Neural progenitor cell (in vitro differentiated cells): ENCODE measurements around the gene PRDM16. TPM values are rescaled to one million over a fixed set of nuclear protein-coding genes. Genes with fewer than 3 reads are reported as not detected.

Source experiments
- DNase-seq: peaks from one replicate; pipeline ENCODE4 v3.0.0-alpha.2; 2016; ENCODE audit warnings: low spot score
- H2AFZ ChIP-seq: fragments of 200-600 bp; sonication (generic); replicated peaks from 2 replicates; pipeline ENCODE4 v1.6.1; 2016; ENCODE audit warnings: antibody characterized with exemption
- H3F3A ChIP-seq: fragments of 200-600 bp; sonication (generic); 2 replicates; pipeline ENCODE4 v1.6.1; 2016; ENCODE audit warnings: antibody characterized with exemption, low read depth
- H3K27ac ChIP-seq: fragments of 200-600 bp; sonication (generic); 2 replicates; pipeline ENCODE4 v1.5.1; 2016; ENCODE audit warnings: mild to moderate bottlenecking
- H3K27me3 ChIP-seq: fragments of 200-600 bp; sonication (generic); 2 replicates; pipeline ENCODE4 v1.6.1; 2016; ENCODE audit warnings: mild to moderate bottlenecking, moderate library complexity
- H3K36me3 ChIP-seq: fragments of 200-600 bp; sonication (generic); 2 replicates; pipeline ENCODE4 v1.5.1; 2016
- H3K4me1 ChIP-seq: fragments of 200-600 bp; sonication (generic); 2 replicates; pipeline ENCODE4 v1.6.1; 2016; ENCODE audit warnings: mixed run types
- H3K4me2 ChIP-seq: fragments of 200-600 bp; sonication (generic); 2 replicates; pipeline ENCODE4 v1.6.1; 2016
- H3K4me3 ChIP-seq: fragments of 200-600 bp; sonication (generic); 2 replicates; pipeline ENCODE4 v1.5.1; 2016
- H3K79me2 ChIP-seq: fragments of 200-600 bp; sonication (generic); 2 replicates; pipeline ENCODE4 v1.6.1; 2016; ENCODE audit warnings: low read depth
- H3K9ac ChIP-seq: fragments of 200-600 bp; sonication (generic); 2 replicates; pipeline ENCODE4 v1.6.1; 2016
- H3K9me3 ChIP-seq: fragments of 200-600 bp; sonication (generic); 2 replicates; pipeline ENCODE4 v1.5.1; 2016; ENCODE audit warnings: low read depth
- H4K20me1 ChIP-seq: fragments of 200-600 bp; sonication (generic); 2 replicates; pipeline ENCODE4 v1.6.1; 2016; ENCODE audit warnings: low read depth
- H3K27ac Mint-ChIP-seq: 3 replicates; pipeline ENCODE4 v1.8.0; 2021; ENCODE audit warnings: mixed read lengths
- H3K27me3 Mint-ChIP-seq: 2 replicates; pipeline ENCODE4 v1.8.0; 2022; ENCODE audit warnings: low read depth, mild to moderate bottlenecking, inconsistent platforms, moderate library complexity, mixed read lengths; ENCODE audit not compliant: insufficient read depth
- H3K36me3 Mint-ChIP-seq: 3 replicates; pipeline ENCODE4 v1.8.0; 2021; ENCODE audit warnings: mixed read lengths
- H3K4me1 Mint-ChIP-seq: 3 replicates; pipeline ENCODE4 v1.8.0; 2021; ENCODE audit warnings: mixed read lengths
- H3K4me3 Mint-ChIP-seq: 3 replicates; pipeline ENCODE4 v1.8.0; 2021; ENCODE audit warnings: mild to moderate bottlenecking, moderate library complexity, mixed read lengths
- H3K9me3 Mint-ChIP-seq: 3 replicates; pipeline ENCODE4 v1.8.0; 2020; ENCODE audit warnings: mixed read lengths
- CTCF ChIP-seq: fragments of 200-600 bp; sonication (generic); IDR thresholded peaks from 2 replicates; pipeline ENCODE4 v1.5.1; 2017; ENCODE audit warnings: antibody characterized with exemption, mild to moderate bottlenecking
- EZH2 ChIP-seq: fragments of 200-600 bp; sonication (generic); IDR thresholded peaks from 2 replicates; pipeline ENCODE4 v1.6.1; 2017; ENCODE audit warnings: antibody characterized with exemption, mild to moderate bottlenecking, moderate library complexity
- EZH2phosphoT487 ChIP-seq: fragments of 200-600 bp; sonication (generic); IDR thresholded peaks from 2 replicates; pipeline ENCODE4 v1.6.1; 2017; ENCODE audit warnings: antibody characterized with exemption
- total RNA-seq: library from RNA; depleted of rRNA; stranded (reverse); fragments of >200 nt; gene quantifications from 2 replicates; pipeline ENCODE4 v1.2.3, GENCODE V29; 2015; ENCODE audit warnings: low replicate concordance

Gene PRDM16
- total RNA-seq, 1 donor from 2014 or later: 1.9 TPM

DNA sequence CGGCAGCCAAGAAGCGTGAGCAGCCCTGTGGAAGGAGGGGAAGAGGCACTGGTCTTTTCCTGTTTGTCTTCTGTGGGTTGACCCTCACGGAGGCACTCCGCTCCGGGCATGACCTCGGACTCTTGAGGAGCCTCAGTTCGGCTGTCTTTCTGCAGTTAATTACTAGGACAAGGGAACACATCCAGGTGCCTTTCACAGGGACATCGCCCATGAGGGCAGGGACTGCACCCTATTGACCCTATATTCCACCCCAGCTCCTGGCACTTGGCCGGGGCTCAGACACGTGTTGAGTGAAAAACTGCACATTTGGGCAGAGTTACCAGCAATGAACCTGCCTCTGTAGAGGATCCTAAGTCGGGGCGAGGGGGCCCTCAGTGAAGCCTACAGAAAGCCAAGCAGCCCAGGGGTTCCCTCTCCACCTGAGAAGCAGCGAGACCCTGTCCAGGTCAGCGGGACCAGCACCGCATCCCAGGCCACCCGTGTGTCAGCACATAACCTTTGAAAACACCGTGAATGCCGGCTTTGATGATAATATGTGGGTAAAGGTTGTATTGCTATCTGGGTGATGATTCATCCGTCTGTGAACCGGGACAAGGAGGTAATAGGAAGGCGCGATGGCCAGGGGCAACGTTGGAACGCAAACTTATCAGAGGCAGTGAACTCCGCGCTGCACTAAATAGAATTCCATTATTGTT is 224.0 kb downstream of the PRDM16 start:
- Mint-ChIP-seq H3K4me1 (peaks cover 5% of the 10 kb centered on the region), H3K36me3 (no peaks in the 10 kb centered on the region), H3K27me3 (peaks cover 6% of the 10 kb centered on the region), H3K9me3 (no peaks in the 10 kb centered on the region), H3K27ac (no peak overlapping the region), H3K4me3 (no peak overlapping the region)
- Histone ChIP-seq H3K4me1 (no peaks in the 10 kb centered on the region), H3K79me2 (no peaks in the 10 kb centered on the region), H3F3A (no peaks in the 10 kb centered on the region), H3K27ac (no peak overlapping the region), H3K9me3 (no peaks in the 10 kb centered on the region), H3K4me3 (no peak overlapping the region), H3K4me2 (no peak overlapping the region), H4K20me1 (no peaks in the 10 kb centered on the region), H2AFZ (no peak overlapping the region), H3K27me3 (no peaks in the 10 kb centered on the region), H3K9ac (no peak overlapping the region), H3K36me3 (no peaks in the 10 kb centered on the region)
- TF ChIP-seq CTCF (no peak), EZH2phosphoT487 (no peak), EZH2 (no peak)
- no peak for DNase-seq

- Histone ChIP-seq H3K36me3 (no peaks in the 10 kb centered on the region), H3K9ac (no peak overlapping the region), H3K27me3 (no peaks in the 10 kb centered on the region), H3K79me2 (no peaks in the 10 kb centered on the region), H3K4me1 (no peaks in the 10 kb centered on the region), H3K4me3 (no peak overlapping the region), H2AFZ (no peak overlapping the region), H3K9me3 (no peaks in the 10 kb centered on the region), H3K4me2 (no peak overlapping the region), H4K20me1 (no peaks in the 10 kb centered on the region), H3K27ac (no peak overlapping the region), H3F3A (no peaks in the 10 kb centered on the region)
- Mint-ChIP-seq H3K27me3 (peaks cover 7% of the 10 kb centered on the region), H3K4me3 (no peak overlapping the region), H3K36me3 (no peaks in the 10 kb centered on the region), H3K27ac (no peak overlapping the region), H3K4me1 (peaks cover 5% of the 10 kb centered on the region), H3K9me3 (no peaks in the 10 kb centered on the region)
- DNase-seq: no peak
- TF ChIP-seq EZH2phosphoT487 (no peak), EZH2 (no peak), CTCF (no peak)
These were observed 224.6 kb downstream of the PRDM16 start for GRCh38 chr1:3293563-3294080.

GRCh38 chr1:3294450-3294849 is 225.4 kb downstream of the PRDM16 start:
- H3K27me3 Mint-ChIP-seq: peaks cover 7% of the 10 kb centered on the region
- TF ChIP-seq EZH2 (no peak), CTCF (no peak), EZH2phosphoT487 (no peak)
- Histone ChIP-seq H3K9ac (no peak overlapping the region), H3K79me2 (no peaks in the 10 kb centered on the region), H2AFZ (no peak overlapping the region), H3K4me1 (no peaks in the 10 kb centered on the region), H3K4me2 (no peak overlapping the region), H3K4me3 (no peak overlapping the region), H3K27ac (no peak overlapping the region), H3K36me3 (no peaks in the 10 kb centered on the region), H3K9me3 (no peaks in the 10 kb centered on the region), H3F3A (no peaks in the 10 kb centered on the region), H4K20me1 (no peaks in the 10 kb centered on the region), H3K27me3 (no peaks in the 10 kb centered on the region)
- no peaks in the 10 kb centered on the region for H3K36me3 Mint-ChIP-seq
- DNase-seq: no peak
- no peak overlapping the region for H3K4me3 Mint-ChIP-seq
- H3K4me1 Mint-ChIP-seq: peaks cover 5% of the 10 kb centered on the region
- no peaks in the 10 kb centered on the region for H3K9me3 Mint-ChIP-seq
- no peak overlapping the region for H3K27ac Mint-ChIP-seq
